ENCODE measurements around the gene KCNMB1. TPM values are rescaled to one million over a fixed set of nuclear protein-coding genes. Genes with fewer than 3 reads are reported as not detected.

Gene KCNMB1
- total RNA-seq, 2 experiments from 2014 or later, result not detected

GRCh38 chr5:170330568-170331054 is 58.6 kb downstream of the KCNMB1 start:
- POLR2A ChIA-PET, result interaction anchor here (0.6 to 5.3 kb wide), 13 partner anchors 17 to 69 kb away, joined by 3 to 51 read pairs (median 6); partner anchors contain the start of gene LCP2

DNA sequence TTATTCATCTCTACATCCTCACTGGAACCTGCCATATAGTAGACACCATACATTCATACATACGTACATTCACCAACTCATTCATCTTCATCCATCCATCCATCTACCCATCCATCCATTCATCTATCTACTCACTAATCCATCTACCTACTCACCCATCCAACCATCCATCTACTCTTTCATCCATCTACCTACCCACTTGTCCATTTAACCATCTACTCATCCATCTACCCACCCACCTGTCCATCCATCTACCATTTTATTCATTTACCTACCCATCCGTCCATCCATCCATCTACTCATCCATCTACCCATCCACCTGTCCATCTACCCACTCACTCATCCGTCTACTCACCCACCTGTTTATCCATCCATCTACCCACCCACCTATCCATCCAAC is 59.6 kb downstream of the KCNMB1 start:
- POLR2A ChIA-PET, result interaction anchor here (2.7 kb wide), 1 partner anchor 36 kb away, joined by 13 read pairs; no protein-coding TSS in a partner anchor
- CTCF ChIA-PET, result interaction anchor here (1.2 to 5.7 kb wide), 4 partner anchors 16 to 56 kb away, joined by 3 to 55 read pairs (median 16); partner anchors contain the start of gene LCP2

More at GRCh38 chr5:170330568-170331054, 58.6 kb downstream of the KCNMB1 start:
- CTCF ChIA-PET, result interaction anchor here (0.8 to 5.7 kb wide), 13 partner anchors 12 to 86 kb away, joined by 3 to 55 read pairs (median 5); partner anchors contain the start of gene LCP2

- ChIA-PET POLR2A (no interaction called here), CTCF (interaction anchor here (1.0 to 2.8 kb wide), 6 partner anchors 11 to 102 kb away, joined by 3 to 9 read pairs (median 4); no protein-coding TSS in a partner anchor)
Observed at GRCh38 chr5:170327829-170328228, 61.3 kb downstream of the KCNMB1 start.

DNA sequence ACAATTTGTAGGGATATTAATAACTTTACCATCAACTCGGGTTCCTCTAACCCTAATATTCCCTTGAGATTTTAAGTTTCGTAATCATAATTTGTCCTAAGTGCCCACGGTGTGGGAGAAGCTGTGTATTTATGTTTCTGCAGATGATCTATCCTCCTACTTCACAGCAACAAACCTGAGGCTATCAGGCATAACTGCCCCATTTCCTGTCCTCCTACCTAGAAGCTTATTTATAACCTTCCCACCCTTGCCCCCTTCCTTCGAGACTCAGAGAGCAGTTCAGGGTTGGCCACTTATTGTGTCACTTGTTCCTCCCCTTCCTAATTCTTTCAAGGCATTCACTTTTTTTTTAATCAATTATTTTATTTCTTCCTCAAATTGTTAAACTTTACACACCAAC is 62.0 kb downstream of the KCNMB1 start:
- CTCF ChIA-PET, result interaction anchor here (0.6 to 2.8 kb wide), 7 partner anchors 14 to 101 kb away, joined by 3 to 9 read pairs (median 4); no protein-coding TSS in a partner anchor
- POLR2A ChIA-PET, result no interaction called here

Other genes with a start within 250 kb of the KCNMB1 start
- gene C5orf58, start 156.4 kb downstream of the KCNMB1 start, total RNA-seq, result not detected
- 100 to 1,000 TPM; 239 to 244 TPM for gene LCP2, start 91.6 kb downstream of the KCNMB1 start, total RNA-seq
- gene KCNIP1, start 114.7 kb upstream of the KCNMB1 start, total RNA-seq, result not detected